ENCODE results near the gene INTS11. TPM values are rescaled to one million over a fixed set of nuclear protein-coding genes. Genes with fewer than 3 reads are reported as not detected.

INTS11 gene
- total and polyA plus RNA-seq, 2 of the 13 experiments (the other 11 are each of a cell fraction or from before 2014, with no cell fraction given) = 52.8 to 94.8 TPM

- TF ChIP-seq HIC2 (CRISPR knock-in tag; IDR thresholded peaks at IDR 0.05; ENCODE audit: low read depth) (peak; percentile 27; the same call in 1 of the 2 replicates), TFDP1 (CRISPR knock-in tag; IDR thresholded peaks at IDR 0.05; ENCODE audit: borderline replicate concordance) (no peak), AGO2 (optimal IDR thresholded peaks at IDR 0.05; ENCODE audit: low read depth, low read length) (peak; percentile 74), CBX1 (IDR thresholded peaks at IDR 0.05; ENCODE audit: low read depth) (no peak), ZBTB39 (CRISPR knock-in tag; IDR thresholded peaks at IDR 0.05) (0 out of 2 replicates have a peak, but pooled peaks have one; percentile 35), RBFOX2 (IDR thresholded peaks at IDR 0.05; ENCODE audit: low read depth, low read length) (0 out of 2 replicates have a peak, but pooled peaks have one; percentile 40), HNF4A (CRISPR knock-in tag; IDR thresholded peaks at IDR 0.05) (peak; percentile 13; the same call in 1 of the 2 replicates), RFX1 (IDR thresholded peaks at IDR 0.05) (no peak), ZNF724P (CRISPR knock-in tag; IDR thresholded peaks at IDR 0.05; ENCODE audit: borderline replicate concordance) (no peak), NR3C1 (CRISPR knock-in tag; IDR thresholded peaks at IDR 0.05) (no peak), DR1 (CRISPR knock-in tag; IDR thresholded peaks at IDR 0.05) (no peak)
Measured at GRCh38 chr1:1343811-1344421, 19.5 kb upstream of the INTS11 start (continued).
